SK-N-SH (cell line): ENCODE results near the gene TMEM150A. TPM values are rescaled to one million over a fixed set of nuclear protein-coding genes. Genes with fewer than 3 reads are reported as not detected.

Experiments used
- CTCF ChIA-PET: fragments of 300-600, 350-600 bp; formaldehyde crosslinking; extraction: SDS; loops from one replicate; lab custom pipeline; 2021; lab: Yijun Ruan, JAX
- POLR2A ChIA-PET: fragments of 350-600 bp; sonication (Branson Sonifier 250); formaldehyde crosslinking; extraction: SDS; loops from one replicate; lab custom pipeline; 2020; ENCODE audit warnings: antibody characterized with exemption, inconsistent platforms; lab: Yijun Ruan, JAX
- DNase-seq: peaks from one replicate; pipeline ENCODE4 v3.0.0; 2012
- H2AFZ ChIP-seq: fragments of 200-600 bp; sonication (generic); 2 replicates; pipeline ENCODE4 v1.8.1; 2016; ENCODE audit warnings: antibody characterized with exemption, mild to moderate bottlenecking, low read depth
- H3F3A ChIP-seq: fragments of 200-600 bp; sonication (generic); replicated peaks from 2 replicates; pipeline ENCODE3; 2016; ENCODE audit warnings: antibody characterized with exemption, mild to moderate bottlenecking; ENCODE audit not compliant: insufficient read depth
- H3K27ac ChIP-seq, 2 experiments: fragments of 200-500 bp in 1 of 2; fragments of 200-600 bp in 1 of 2; sonication (Bioruptor generic) in 1 of 2; sonication (generic), shearing (Covaris generic) in 1 of 2; 2 replicates each; pipeline versions ENCODE4 v1.5.1 to v1.6.1; 2014 to 2016; ENCODE audit warnings: low read depth in 2 of 2, inconsistent platforms in 1 of 2, low read length in 1 of 2, mild to moderate bottlenecking in 1 of 2, mixed read lengths in 1 of 2
- H3K27me3 ChIP-seq: fragments of 200-600 bp; sonication (generic), shearing (Covaris generic); 2 replicates; pipeline ENCODE4 v1.6.1; 2016; ENCODE audit warnings: mixed run types; ENCODE audit not compliant: insufficient read depth
- H3K36me3 ChIP-seq, 2 experiments: fragments of 200-500 bp in 1 of 2; fragments of 200-600 bp in 1 of 2; sonication (Bioruptor generic) in 1 of 2; sonication (generic) in 1 of 2; replicated peaks in 1 of 2; 2 replicates each; pipeline versions ENCODE3 to v1.5.1; 2014 to 2016; ENCODE audit warnings: low read length in 1 of 2, mild to moderate bottlenecking in 1 of 2; ENCODE audit not compliant: insufficient read depth in 2 of 2, control insufficient read depth in 1 of 2
- H3K4me1 ChIP-seq, 2 experiments: fragments of 200-500 bp in 1 of 2; fragments of 200-600 bp in 1 of 2; sonication (Bioruptor generic) in 1 of 2; sonication (generic), shearing (Covaris generic) in 1 of 2; 2 replicates each; pipeline versions ENCODE4 v1.5.1 to v1.6.1; 2014 to 2016; ENCODE audit warnings: low read depth in 1 of 2, low read length in 1 of 2, mixed run types in 1 of 2; ENCODE audit not compliant: insufficient read depth in 2 of 2, control insufficient read depth in 1 of 2
- H3K4me2 ChIP-seq: fragments of 200-600 bp; sonication (generic), shearing (Covaris generic); 2 replicates; pipeline ENCODE4 v1.6.1; 2017; ENCODE audit warnings: mixed run types
- H3K4me3 ChIP-seq, 2 experiments: fragments of 200-500 bp in 1 of 2; fragments of 200-600 bp in 1 of 2; sonication (Bioruptor generic) in 1 of 2; sonication (generic), shearing (Covaris generic) in 1 of 2; 2 replicates each; pipeline versions ENCODE4 v1.5.1 to v1.8.1; 2014 to 2016; ENCODE audit warnings: low read depth in 2 of 2, inconsistent platforms in 1 of 2, low read length in 1 of 2, mild to moderate bottlenecking in 1 of 2, mixed read lengths in 1 of 2, moderate library complexity in 1 of 2
- H3K79me2 ChIP-seq: fragments of 200-600 bp; sonication (generic); 2 replicates; pipeline ENCODE4 v1.8.1; 2017; ENCODE audit warnings: mild to moderate bottlenecking; ENCODE audit not compliant: insufficient read depth
- H3K9ac ChIP-seq: fragments of 200-600 bp; sonication (generic); 2 replicates; pipeline ENCODE4 v1.6.1; 2017; ENCODE audit warnings: mixed run types
- H3K9me2 ChIP-seq: fragments of 200-600 bp; sonication (generic); 2 replicates; pipeline ENCODE4 v1.6.1; 2017; ENCODE audit warnings: mixed run types
- H3K9me3 ChIP-seq: fragments of 200-600 bp; sonication (generic); 2 replicates; pipeline ENCODE4 v1.6.1; 2017; ENCODE audit warnings: mixed run types, mild to moderate bottlenecking, moderate library complexity
- H4K20me1 ChIP-seq: fragments of 200-600 bp; sonication (generic); 2 replicates; pipeline ENCODE4 v1.6.1; 2017; ENCODE audit warnings: mild to moderate bottlenecking, mixed run types; ENCODE audit not compliant: insufficient read depth
- ELF1 ChIP-seq: IDR thresholded peaks from 2 replicates; pipeline ENCODE4 v1.4.0; 2012
- EP300 ChIP-seq, 2 experiments: IDR thresholded peaks; 2 replicates each; pipeline versions ENCODE4 v1.4.0 to v1.6.1; 2012; ENCODE audit warnings: borderline replicate concordance in 1 of 2, low read depth in 1 of 2, low read length in 1 of 2
- EZH2phosphoT487 ChIP-seq: fragments of 200-600 bp; sonication (generic); IDR thresholded peaks from 2 replicates; pipeline ENCODE4 v1.6.1; 2017; ENCODE audit warnings: low read depth, mixed run types, mild to moderate bottlenecking, antibody characterized with exemption, moderate library complexity, borderline replicate concordance
- FOSL2 ChIP-seq: IDR thresholded peaks from 2 replicates; pipeline ENCODE4 v1.4.0; 2012; ENCODE audit warnings: low read depth, mild to moderate bottlenecking, moderate library complexity, borderline replicate concordance
- FOXJ3 ChIP-seq: sonication (generic); formaldehyde crosslinking; IDR thresholded peaks from 2 replicates; pipeline ENCODE4 v1.5.1; 2020; ENCODE audit warnings: mild to moderate bottlenecking, missing genetic modification reagents
- FOXM1 ChIP-seq: IDR thresholded peaks from 2 replicates; pipeline ENCODE4 v1.4.0; 2012; ENCODE audit warnings: low read depth, mild to moderate bottlenecking
- GATA2 ChIP-seq: sonication (generic); formaldehyde crosslinking; IDR thresholded peaks from 2 replicates; pipeline ENCODE4 v1.5.0; 2020; ENCODE audit warnings: mild to moderate bottlenecking, missing genetic modification reagents
- JUND ChIP-seq: IDR thresholded peaks from 2 replicates; pipeline ENCODE4 v1.4.0; 2012
- MXI1 ChIP-seq: IDR thresholded peaks from 2 replicates; pipeline ENCODE4 v1.6.1; 2012; ENCODE audit warnings: mild to moderate bottlenecking, low read depth, low read length, improper control_type of control experiment
- NFIC ChIP-seq: IDR thresholded peaks from 2 replicates; pipeline ENCODE4 v1.4.0; 2012; ENCODE audit warnings: borderline replicate concordance
- NRF1 ChIP-seq: IDR thresholded peaks from 2 replicates; pipeline ENCODE4 v1.6.1; 2012; ENCODE audit warnings: low read depth, mild to moderate bottlenecking, low read length
- POLR2AphosphoS5 ChIP-seq: IDR thresholded peaks from 2 replicates; pipeline ENCODE4 v1.6.1; 2012; ENCODE audit warnings: low read depth, low read length
- RCOR1 ChIP-seq: fragments of 150-350 bp; IDR thresholded peaks from 2 replicates; pipeline ENCODE4 v1.6.1; 2017; ENCODE audit warnings: antibody characterized with exemption, low read length
- RFX5 ChIP-seq: IDR thresholded peaks from 2 replicates; pipeline ENCODE4 v1.6.1; 2012; ENCODE audit warnings: mild to moderate bottlenecking, improper control_type of control experiment, low read length
- RXRA ChIP-seq: IDR thresholded peaks from 2 replicates; pipeline ENCODE4 v1.4.0; 2012; ENCODE audit warnings: low read depth, mild to moderate bottlenecking, borderline replicate concordance
- SMC3 ChIP-seq: IDR thresholded peaks from 2 replicates; pipeline ENCODE4 v1.6.1; 2012; ENCODE audit warnings: low read depth, low read length, improper control_type of control experiment
- TAF1 ChIP-seq: IDR thresholded peaks from 2 replicates; pipeline ENCODE4 v1.6.1; 2012; ENCODE audit warnings: low read depth, mild to moderate bottlenecking, low read length, moderate library complexity, borderline replicate concordance
- TCF12 ChIP-seq: IDR thresholded peaks from 2 replicates; pipeline ENCODE4 v1.4.0; 2012
- TEAD4 ChIP-seq: IDR thresholded peaks from 2 replicates; pipeline ENCODE4 v1.4.0; 2012; ENCODE audit warnings: mild to moderate bottlenecking, borderline replicate concordance; ENCODE audit not compliant: insufficient read depth
- YY1 ChIP-seq: IDR thresholded peaks from 2 replicates; pipeline ENCODE4 v1.4.0; 2012; ENCODE audit warnings: low read depth, mild to moderate bottlenecking
- WGBS: methylation state at CpG from one replicate; pipeline ENCODE4 v1.1.6; 2017; ENCODE audit warnings: low lambda C conversion rate; 5-methylcytosine and 5-hydroxymethylcytosine counted together
- polyA plus RNA-seq, 3 experiments: library from polyadenylated mRNA; depleted of rRNA; stranded (reverse); fragments of >200 nt; gene quantifications; 2 replicates each; pipeline ENCODE4 v1.2.3, GENCODE V29; 2012
- TF ChIP-seq, protein P1 (sequence below): IDR thresholded peaks from 2 replicates; pipeline ENCODE4 v1.4.0; 2012; ENCODE audit warnings: low read depth
- TF ChIP-seq, protein P2 (sequence below): fragments of 200-600 bp; sonication (generic); IDR thresholded peaks from 2 replicates; pipeline ENCODE4 v1.6.1; 2017; ENCODE audit warnings: antibody characterized with exemption, mild to moderate bottlenecking, moderate library complexity
- TF ChIP-seq, protein P3 (sequence below): fragments of 150-350 bp; IDR thresholded peaks from 2 replicates; pipeline ENCODE4 v1.6.1; 2017; ENCODE audit warnings: antibody characterized with exemption, low read length, low read depth, borderline replicate concordance
- TF ChIP-seq, protein P4 (sequence below): IDR thresholded peaks from 2 replicates; pipeline ENCODE4 v1.4.0; 2012; ENCODE audit warnings: low read depth, borderline replicate concordance
- TF ChIP-seq, protein P5 (sequence below): IDR thresholded peaks from 2 replicates; pipeline ENCODE4 v1.4.0; 2012; ENCODE audit warnings: low read depth, borderline replicate concordance

TMEM150A gene
- polyA plus RNA-seq, 1 of the 3 experiments (the other 2 are of a cell fraction), result 20.2 TPM

DNA sequence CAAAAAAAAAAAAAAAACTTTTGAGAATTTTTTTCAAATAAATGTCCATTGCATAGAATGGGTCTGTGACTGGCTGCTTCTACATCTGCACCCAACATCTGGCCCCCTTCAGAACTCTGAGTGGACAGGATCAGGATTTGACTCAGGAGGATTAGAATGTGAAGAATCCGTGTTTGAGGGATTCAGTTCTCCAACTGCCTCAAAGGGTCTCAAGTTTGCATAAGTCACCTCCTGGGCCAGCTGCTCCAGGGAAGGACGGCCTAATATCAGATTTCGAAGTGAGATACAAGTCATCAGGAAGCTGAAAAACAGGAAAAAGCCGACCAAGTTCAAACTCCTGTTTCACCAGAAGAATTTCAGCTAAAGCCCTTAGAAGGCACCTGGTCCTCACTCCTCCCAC, 52.7 kb downstream of the TMEM150A start (continued):
- peak; percentile 43 for TF ChIP-seq JUND
- TF ChIP-seq, protein P1, sequence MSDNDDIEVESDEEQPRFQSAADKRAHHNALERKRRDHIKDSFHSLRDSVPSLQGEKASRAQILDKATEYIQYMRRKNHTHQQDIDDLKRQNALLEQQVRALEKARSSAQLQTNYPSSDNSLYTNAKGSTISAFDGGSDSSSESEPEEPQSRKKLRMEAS, result no peak
- TF ChIP-seq, protein P2, sequence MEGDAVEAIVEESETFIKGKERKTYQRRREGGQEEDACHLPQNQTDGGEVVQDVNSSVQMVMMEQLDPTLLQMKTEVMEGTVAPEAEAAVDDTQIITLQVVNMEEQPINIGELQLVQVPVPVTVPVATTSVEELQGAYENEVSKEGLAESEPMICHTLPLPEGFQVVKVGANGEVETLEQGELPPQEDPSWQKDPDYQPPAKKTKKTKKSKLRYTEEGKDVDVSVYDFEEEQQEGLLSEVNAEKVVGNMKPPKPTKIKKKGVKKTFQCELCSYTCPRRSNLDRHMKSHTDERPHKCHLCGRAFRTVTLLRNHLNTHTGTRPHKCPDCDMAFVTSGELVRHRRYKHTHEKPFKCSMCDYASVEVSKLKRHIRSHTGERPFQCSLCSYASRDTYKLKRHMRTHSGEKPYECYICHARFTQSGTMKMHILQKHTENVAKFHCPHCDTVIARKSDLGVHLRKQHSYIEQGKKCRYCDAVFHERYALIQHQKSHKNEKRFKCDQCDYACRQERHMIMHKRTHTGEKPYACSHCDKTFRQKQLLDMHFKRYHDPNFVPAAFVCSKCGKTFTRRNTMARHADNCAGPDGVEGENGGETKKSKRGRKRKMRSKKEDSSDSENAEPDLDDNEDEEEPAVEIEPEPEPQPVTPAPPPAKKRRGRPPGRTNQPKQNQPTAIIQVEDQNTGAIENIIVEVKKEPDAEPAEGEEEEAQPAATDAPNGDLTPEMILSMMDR, result no peak
- TF ChIP-seq FOXM1, result no peak
- TF ChIP-seq POLR2AphosphoS5, result no peak; the same call in 1 of the 2 replicates
- no peak for TF ChIP-seq SMC3
- TF ChIP-seq EP300 (IDR thresholded peaks at IDR 0.05; ENCODE audit: borderline replicate concordance in 1 of 2, low read depth in 1 of 2, low read length in 1 of 2), result peak in 1 of 2 experiments; percentile 43; a peak in 1 of 4 replicates
- peak; percentile 20; the same call in 1 of the 2 replicates for TF ChIP-seq RXRA
- no peak for TF ChIP-seq TAF1
- TF ChIP-seq TEAD4, result peak; percentile 49; the same call in 1 of the 2 replicates
- 0 out of 2 replicates have a peak, but pooled peaks have one; percentile 14 for TF ChIP-seq ELF1
- TF ChIP-seq, all 33 proteins: peak for 9

DNA sequence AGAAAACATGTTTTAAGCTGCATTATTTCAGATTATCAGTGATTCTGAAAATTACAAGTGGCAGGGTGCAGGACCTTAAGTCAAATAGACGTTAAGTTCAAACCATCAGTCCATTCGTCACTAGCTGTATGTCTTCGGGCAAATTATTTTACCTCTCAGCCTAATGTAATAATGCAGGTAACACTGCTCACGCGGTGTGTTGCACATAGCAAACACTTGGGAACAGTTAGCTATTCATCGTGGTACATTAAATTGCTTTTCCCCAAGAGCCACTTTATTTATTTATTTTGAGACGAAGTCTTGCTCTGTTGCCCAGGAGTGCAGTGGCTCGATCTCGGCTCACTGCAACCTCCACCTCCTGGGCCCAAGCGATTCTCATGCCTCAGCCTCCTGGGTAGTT, 53.4 kb downstream of the TMEM150A start:
- H3K9ac ChIP-seq, result no peak overlapping the region
- H3F3A ChIP-seq, result peaks cover 64% of the 10 kb centered on the region
- H3K4me3 ChIP-seq, result no peak overlapping the region
- H3K9me3 ChIP-seq, result no peaks in the 10 kb centered on the region
- ChIA-PET POLR2A (interaction anchor here (0.8 to 8.2 kb wide), 7 partner anchors 8 to 129 kb away, joined by 3 to 87 read pairs (median 10); partner anchors contain the start of genes GGCX, MAT2A and SH2D6), CTCF (interaction anchor here (0.6 to 16.6 kb wide), 9 partner anchors 10 to 248 kb away, joined by 3 to 364 read pairs (median 4); partner anchors contain the start of genes MAT2A and SH2D6)
- no peaks in the 10 kb centered on the region for H3K27me3 ChIP-seq
- H3K9me2 ChIP-seq, result no peaks in the 10 kb centered on the region
- WGBS, result 93% methylated on average over 10 of the region's 10 CpGs
- H3K4me1 ChIP-seq, result peaks cover 0 to 13% of the 10 kb centered on the region in 2 experiments; a peak in 2 of 4 replicates
- TF ChIP-seq RFX5 (no peak), YY1 (no peak), POLR2AphosphoS5 (no peak), MXI1 (no peak), FOXM1 (no peak), NFIC (no peak), RCOR1 (no peak), GATA2 (CRISPR knock-in tag) (no peak), NRF1 (no peak), FOXJ3 (CRISPR knock-in tag) (no peak), EZH2phosphoT487 (no peak), TCF12 (no peak), FOSL2 (no peak), SMC3 (no peak)
- TF ChIP-seq, protein P3, sequence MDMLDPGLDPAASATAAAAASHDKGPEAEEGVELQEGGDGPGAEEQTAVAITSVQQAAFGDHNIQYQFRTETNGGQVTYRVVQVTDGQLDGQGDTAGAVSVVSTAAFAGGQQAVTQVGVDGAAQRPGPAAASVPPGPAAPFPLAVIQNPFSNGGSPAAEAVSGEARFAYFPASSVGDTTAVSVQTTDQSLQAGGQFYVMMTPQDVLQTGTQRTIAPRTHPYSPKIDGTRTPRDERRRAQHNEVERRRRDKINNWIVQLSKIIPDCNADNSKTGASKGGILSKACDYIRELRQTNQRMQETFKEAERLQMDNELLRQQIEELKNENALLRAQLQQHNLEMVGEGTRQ, result no peak
- TF ChIP-seq, protein P4, sequence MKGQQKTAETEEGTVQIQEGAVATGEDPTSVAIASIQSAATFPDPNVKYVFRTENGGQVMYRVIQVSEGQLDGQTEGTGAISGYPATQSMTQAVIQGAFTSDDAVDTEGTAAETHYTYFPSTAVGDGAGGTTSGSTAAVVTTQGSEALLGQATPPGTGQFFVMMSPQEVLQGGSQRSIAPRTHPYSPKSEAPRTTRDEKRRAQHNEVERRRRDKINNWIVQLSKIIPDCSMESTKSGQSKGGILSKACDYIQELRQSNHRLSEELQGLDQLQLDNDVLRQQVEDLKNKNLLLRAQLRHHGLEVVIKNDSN, result no peak
- TF ChIP-seq, protein P5, sequence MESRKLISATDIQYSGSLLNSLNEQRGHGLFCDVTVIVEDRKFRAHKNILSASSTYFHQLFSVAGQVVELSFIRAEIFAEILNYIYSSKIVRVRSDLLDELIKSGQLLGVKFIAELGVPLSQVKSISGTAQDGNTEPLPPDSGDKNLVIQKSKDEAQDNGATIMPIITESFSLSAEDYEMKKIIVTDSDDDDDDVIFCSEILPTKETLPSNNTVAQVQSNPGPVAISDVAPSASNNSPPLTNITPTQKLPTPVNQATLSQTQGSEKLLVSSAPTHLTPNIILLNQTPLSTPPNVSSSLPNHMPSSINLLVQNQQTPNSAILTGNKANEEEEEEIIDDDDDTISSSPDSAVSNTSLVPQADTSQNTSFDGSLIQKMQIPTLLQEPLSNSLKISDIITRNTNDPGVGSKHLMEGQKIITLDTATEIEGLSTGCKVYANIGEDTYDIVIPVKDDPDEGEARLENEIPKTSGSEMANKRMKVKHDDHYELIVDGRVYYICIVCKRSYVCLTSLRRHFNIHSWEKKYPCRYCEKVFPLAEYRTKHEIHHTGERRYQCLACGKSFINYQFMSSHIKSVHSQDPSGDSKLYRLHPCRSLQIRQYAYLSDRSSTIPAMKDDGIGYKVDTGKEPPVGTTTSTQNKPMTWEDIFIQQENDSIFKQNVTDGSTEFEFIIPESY, result no peak
- TF ChIP-seq, protein P1, result no peak
- H3K27ac ChIP-seq, result peak overlapping the region; percentile 24 to 42; a peak in 3 of 4 replicates
- H3K36me3 ChIP-seq, result peaks cover 45 to 47% of the 10 kb centered on the region in 2 experiments
- no peaks in the 10 kb centered on the region for H3K79me2 ChIP-seq
- DNase-seq, result no peak
- no peak overlapping the region for H3K4me2 ChIP-seq
- peaks cover 18% of the 10 kb centered on the region for H4K20me1 ChIP-seq
- no peak overlapping the region for H2AFZ ChIP-seq
